ENCODE measurements around the gene ARL14EPL. TPM values are rescaled to one million over a fixed set of nuclear protein-coding genes. Genes with fewer than 3 reads are reported as not detected.
A peak's percentile ranks its signal among the peaks of the same experiment; 100 is the strongest.

ARL14EPL gene
- total RNA-seq, 6 experiments from 2014 or later = not detected

- H3K4me1 ChIP-seq = no peaks in the 10 kb centered on the region
- H3K27ac ChIP-seq = no peak overlapping the region
- no peaks in the 10 kb centered on the region for H3K36me3 ChIP-seq
- WGBS (ENCODE audit: insufficient coverage, low coverage, low lambda C conversion rate, missing lambda C conversion rate) = 56% methylated on average over 3 of the region's 3 CpGs
- no peaks in the 10 kb centered on the region for H3K9me3 ChIP-seq
- DNase-seq = no peak
- intact Hi-C loops (cut with DNase I) = no loop called here
- no peak overlapping the region for H3K4me3 ChIP-seq
- H3K27me3 ChIP-seq = no peaks in the 10 kb centered on the region
- TF ChIP-seq POLR2A (IDR thresholded peaks at IDR 0.05) (no peak), CTCF (IDR thresholded peaks at IDR 0.05) (no peak)
- ATAC-seq = peak in 2 of 4 donors; percentile 19 to 32
These were observed 6.5 kb downstream of the ARL14EPL start for GRCh38 chr5:116038817-116039216.

- no peak overlapping the region for H3K4me3 ChIP-seq
- no peak overlapping the region for H3K27ac ChIP-seq
- H3K4me1 ChIP-seq = no peaks in the 10 kb centered on the region
- no peaks in the 10 kb centered on the region for H3K9me3 ChIP-seq
- DNase-seq = no peak
- no peak for TF ChIP-seq CTCF (IDR thresholded peaks at IDR 0.05)
- no peak for TF ChIP-seq POLR2A (IDR thresholded peaks at IDR 0.05)
- intact Hi-C loops (cut with DNase I) = no loop called here
- H3K36me3 ChIP-seq = no peaks in the 10 kb centered on the region
- no peak for ATAC-seq
- no peaks in the 10 kb centered on the region for H3K27me3 ChIP-seq
These were observed 10.1 kb downstream of the ARL14EPL start for GRCh38 chr5:116042375-116042774.

DNA sequence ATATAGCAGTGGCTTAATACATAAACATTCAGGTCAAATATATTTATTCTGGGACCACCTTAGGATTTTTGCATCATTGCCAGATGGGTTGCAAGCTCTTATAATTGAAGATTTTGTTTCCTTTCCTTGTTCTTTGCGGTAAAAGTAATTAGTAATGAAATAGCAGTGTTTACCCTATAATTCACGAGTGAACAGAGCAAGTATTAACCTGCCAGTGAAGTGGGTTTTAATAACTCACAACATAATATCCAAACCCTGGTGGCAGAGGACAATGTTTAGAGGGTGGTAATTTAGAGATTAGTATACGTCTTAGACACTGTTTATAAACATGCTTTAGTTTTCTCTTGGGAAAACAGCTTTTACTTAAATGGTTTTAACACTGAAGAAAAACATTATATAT, 11.8 kb downstream of the ARL14EPL start:
- no peaks in the 10 kb centered on the region for H3K27me3 ChIP-seq
- no peak for TF ChIP-seq CTCF (IDR thresholded peaks at IDR 0.05)
- no peak for TF ChIP-seq POLR2A (IDR thresholded peaks at IDR 0.05)
- no peak overlapping the region for H3K27ac ChIP-seq
- intact Hi-C loops (cut with DNase I) = no loop called here
- ATAC-seq (no peak), DNase-seq (no peak)
- no peaks in the 10 kb centered on the region for H3K9me3 ChIP-seq
- H3K4me3 ChIP-seq = no peak overlapping the region
- no peaks in the 10 kb centered on the region for H3K36me3 ChIP-seq
- H3K4me1 ChIP-seq = no peaks in the 10 kb centered on the region
- 60% methylated on average over 3 of the region's 3 CpGs for WGBS (ENCODE audit: insufficient coverage, low coverage, low lambda C conversion rate, missing lambda C conversion rate)

DNA sequence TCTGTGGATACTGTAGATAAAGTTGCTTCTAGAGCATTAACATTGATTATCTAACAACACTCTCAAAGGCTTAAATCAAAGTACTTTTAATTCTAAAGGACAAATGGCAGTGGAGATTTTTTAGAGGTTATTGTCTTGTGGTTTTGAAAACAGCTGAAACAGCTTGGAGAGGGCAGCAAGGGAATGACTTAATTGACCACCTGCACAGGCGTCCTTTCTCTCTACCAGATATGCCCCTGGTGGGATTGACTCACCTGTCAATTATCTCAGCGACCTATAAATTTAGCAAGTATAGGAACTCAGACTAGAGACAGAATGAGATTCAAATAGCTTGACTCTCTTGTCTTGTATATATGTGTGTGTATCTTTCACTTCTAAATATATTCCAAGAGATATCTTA, 13.5 kb downstream of the ARL14EPL start:
- no peak for TF ChIP-seq POLR2A (IDR thresholded peaks at IDR 0.05)
- TF ChIP-seq CTCF (IDR thresholded peaks at IDR 0.05) = no peak
- WGBS (ENCODE audit: insufficient coverage, low coverage, low lambda C conversion rate, missing lambda C conversion rate) = 42% methylated on average over 2 of the region's 2 CpGs
- H3K27ac ChIP-seq = no peak overlapping the region
- no peaks in the 10 kb centered on the region for H3K27me3 ChIP-seq
- ATAC-seq (no peak), DNase-seq (no peak)
- intact Hi-C loops (cut with DNase I) = no loop called here
- no peak overlapping the region for H3K4me3 ChIP-seq
- H3K9me3 ChIP-seq = no peaks in the 10 kb centered on the region
- H3K36me3 ChIP-seq = no peaks in the 10 kb centered on the region
- no peaks in the 10 kb centered on the region for H3K4me1 ChIP-seq

- WGBS (ENCODE audit: insufficient coverage, low coverage, low lambda C conversion rate, missing lambda C conversion rate) = 80% methylated on average over 3 of the region's 3 CpGs
- Histone ChIP-seq H3K4me3 (no peak overlapping the region), H3K27ac (no peak overlapping the region), H3K36me3 (no peaks in the 10 kb centered on the region), H3K27me3 (no peaks in the 10 kb centered on the region), H3K4me1 (no peaks in the 10 kb centered on the region), H3K9me3 (no peaks in the 10 kb centered on the region)
- no peak for DNase-seq
- intact Hi-C loops (cut with DNase I) = no loop called here
- TF ChIP-seq POLR2A (IDR thresholded peaks at IDR 0.05) = no peak
- no peak for ATAC-seq
These were observed 14.0 kb downstream of the ARL14EPL start for GRCh38 chr5:116046261-116046660.

Data from right lobe of liver (tissue), 6 donors.